Measurements from ENCODE around the gene HMBS. TPM values are rescaled to one million over a fixed set of nuclear protein-coding genes. Genes with fewer than 3 reads are reported as not detected.
"Not testable (repeated sequence)": the region's sequence is repeated elsewhere in the genome, so short reads cannot be mapped to it uniquely, and the experiment has no call there.

HMBS gene
- 10 to 100 TPM in 2 of 4 donors, 1 to 10 TPM in 2; 1.2 to 27.1 (median 9.8) TPM for total RNA-seq

GRCh38 chr11:119084663-119085436 lies at the start of gene HMBS:
Gene HMBS (plus strand): TSS chr11:119084881. CDS start chr11:119085034, 153 bp downstream.
- 1 to 3% methylated on average over 5 to 25 of the region's 45 CpGs for WGBS, 2 donors (ENCODE audit: low coverage in 1 of 2)
- no peaks in the 10 kb centered on the region for H3K27me3 ChIP-seq
- TF ChIP-seq POLR2AphosphoS5 (IDR thresholded peaks at IDR 0.05): peak; percentile 86
- TF ChIP-seq POLR2A (IDR thresholded peaks at IDR 0.05): peak in 1 of 2 donors; percentile 13
- TF ChIP-seq CTCF (IDR thresholded peaks at IDR 0.05): no peak
- TF ChIP-seq EP300 (IDR thresholded peaks at IDR 0.05): no peak
- H3K9me3 ChIP-seq: no peaks in the 10 kb centered on the region
- ATAC-seq: peak; percentile 98
- H3K4me3 ChIP-seq: peak within 1 kb of the TSS; percentile 76 to 96
- peak within 1 kb of the TSS; percentile 88 to 95 (median 94) for H3K27ac ChIP-seq
- peaks cover 0 to 19% (median 9%) of the 10 kb centered on the region in 3 donors for H3K4me1 ChIP-seq
- peaks cover 0 to 33% of the 10 kb centered on the region in 2 donors for H3K36me3 ChIP-seq

DNA sequence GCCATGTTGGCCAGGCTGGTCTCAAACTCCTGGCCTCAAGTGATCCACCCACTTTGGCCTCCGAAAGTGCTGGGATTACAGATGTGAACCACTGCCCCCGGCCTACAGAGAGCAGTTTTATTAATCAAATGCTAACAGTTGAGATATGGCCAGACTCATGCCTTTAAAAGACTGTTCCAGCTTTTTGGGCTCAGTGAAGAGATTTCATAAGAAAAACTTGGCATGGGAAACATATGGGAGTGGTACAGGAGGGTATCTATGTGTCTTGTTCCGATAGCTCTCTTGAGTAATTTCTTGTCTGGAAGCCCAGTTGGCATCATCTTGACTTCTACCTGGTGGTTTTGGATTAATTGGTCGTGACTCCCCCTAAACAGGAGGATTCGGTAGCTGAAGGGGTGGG lies 45.8 kb upstream of the HMBS start:
- WGBS, 2 donors (ENCODE audit: low coverage in 1 of 2): 82 to 85% methylated on average over 2 to 4 of the region's 5 CpGs
- no peaks in the 10 kb centered on the region for H3K9me3 ChIP-seq
- no peaks in the 10 kb centered on the region for H3K27me3 ChIP-seq
- no peak overlapping the region for H3K4me3 ChIP-seq
- H3K36me3 ChIP-seq: no peaks in the 10 kb centered on the region
- no peak for ATAC-seq
- H3K27ac ChIP-seq: no peak overlapping the region
- no peak for TF ChIP-seq POLR2AphosphoS5 (IDR thresholded peaks at IDR 0.05)
- no peak for TF ChIP-seq EP300 (IDR thresholded peaks at IDR 0.05)
- TF ChIP-seq POLR2A (IDR thresholded peaks at IDR 0.05): no peak
- TF ChIP-seq CTCF (IDR thresholded peaks at IDR 0.05): no peak
- H3K4me1 ChIP-seq: no peaks in the 10 kb centered on the region

GRCh38 chr11:119039471-119039870 lies 45.2 kb upstream of the HMBS start:
- not testable (repeated sequence) for H3K27ac ChIP-seq, H3K4me1 ChIP-seq, H3K4me3 ChIP-seq, H3K36me3 ChIP-seq, H3K9me3 ChIP-seq, H3K27me3 ChIP-seq, ATAC-seq
- 21% methylated on average over 11 of the region's 11 CpGs; no CpG with 5 or more reads in 1 of the 2 donors for WGBS, 2 donors (ENCODE audit: low coverage in 1 of 2)

- 79 to 83% methylated on average over 3 to 4 of the region's 4 CpGs for WGBS, 2 donors (ENCODE audit: low coverage in 1 of 2)
- Histone ChIP-seq H3K4me3 (no peak overlapping the region), H3K36me3 (peaks cover 0 to 27% of the 10 kb centered on the region in 2 donors), H3K27me3 (no peaks in the 10 kb centered on the region), H3K9me3 (no peaks in the 10 kb centered on the region), H3K4me1 (no peaks in the 10 kb centered on the region), H3K27ac (no peak overlapping the region)
- TF ChIP-seq CTCF (IDR thresholded peaks at IDR 0.05) (no peak), POLR2A (IDR thresholded peaks at IDR 0.05) (no peak), EP300 (IDR thresholded peaks at IDR 0.05) (no peak), POLR2AphosphoS5 (IDR thresholded peaks at IDR 0.05) (no peak)
- ATAC-seq: no peak
Measured at GRCh38 chr11:119041821-119042514, 42.7 kb upstream of the HMBS start.

DNA sequence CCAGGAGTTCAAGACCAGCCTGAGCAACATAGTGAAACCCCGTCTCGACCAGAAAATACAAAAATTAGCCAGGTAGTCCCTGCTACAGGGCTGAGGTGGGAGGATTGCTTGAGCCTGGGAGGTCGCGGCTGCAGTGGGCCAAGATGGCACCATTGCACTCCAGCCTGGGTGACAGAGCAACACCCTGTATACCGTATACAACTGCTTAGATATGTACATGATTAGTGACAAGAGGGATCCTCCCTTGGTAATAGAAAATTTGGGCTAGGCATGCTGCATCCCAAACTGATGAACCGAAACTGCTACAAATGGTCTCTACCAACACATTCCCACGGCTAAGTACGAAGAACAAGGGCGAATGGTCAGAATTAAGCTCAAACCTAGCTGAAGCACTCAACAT lies 41.8 kb upstream of the HMBS start:
- Histone ChIP-seq H3K9me3 (no peaks in the 10 kb centered on the region), H3K4me3 (no peak overlapping the region), H3K4me1 (no peaks in the 10 kb centered on the region), H3K36me3 (peaks cover 0 to 37% of the 10 kb centered on the region in 2 donors), H3K27me3 (no peaks in the 10 kb centered on the region), H3K27ac (no peak overlapping the region)
- no peak for TF ChIP-seq CTCF (IDR thresholded peaks at IDR 0.05)
- no peak for TF ChIP-seq POLR2AphosphoS5 (IDR thresholded peaks at IDR 0.05)
- no peak for TF ChIP-seq EP300 (IDR thresholded peaks at IDR 0.05)
- no peak for TF ChIP-seq POLR2A (IDR thresholded peaks at IDR 0.05)
- no peak for ATAC-seq
- 91 to 93% methylated on average over 3 to 9 of the region's 9 CpGs for WGBS, 2 donors (ENCODE audit: low coverage in 1 of 2)
